Measurements from ENCODE around the gene LPGAT1.

- no peak for TF ChIP-seq CTCF (IDR thresholded peaks at IDR 0.05)
- no peak for TF ChIP-seq EP300 (IDR thresholded peaks at IDR 0.05)
- TF ChIP-seq POLR2AphosphoS5 (IDR thresholded peaks at IDR 0.05) = no peak
Measured at GRCh38 chr1:211738691-211739301, 91.8 kb downstream of the LPGAT1 start.

Data from esophagus muscularis mucosa (tissue), 4 donors.